Spleen (tissue), 11 donors: ENCODE results near the gene S100A7. TPM values are rescaled to one million over a fixed set of nuclear protein-coding genes. Genes with fewer than 3 reads are reported as not detected.
"Not testable (repeated sequence)": the region's sequence is repeated elsewhere in the genome, so short reads cannot be mapped to it uniquely, and the experiment has no call there.

Source experiments
- DNase-seq: peaks from one replicate; pipeline ENCODE4 v3.0.0-alpha.2; 2020
- H3K27ac ChIP-seq, 8 donors: fragments of 200-600 bp; sonication (generic) in 7 of 8; 1 replicate in 4 of 8; 2 replicates in 4 of 8; pipeline versions ENCODE4 v1.5.0 to v1.8.0; 2016 to 2021; ENCODE audit warnings: inconsistent platforms in 4 of 8, mild to moderate bottlenecking in 4 of 8, moderate library complexity in 1 of 8
- H3K27me3 ChIP-seq, 7 donors: fragments of 200-600 bp; sonication (generic) in 6 of 7; replicated peaks in 1 of 7; 1 replicate in 4 of 7; 2 replicates in 3 of 7; pipeline versions ENCODE4 v1.5.0 to v1.8.0; 2016 to 2021; ENCODE audit warnings: inconsistent platforms in 3 of 7, mild to moderate bottlenecking in 1 of 7
- H3K36me3 ChIP-seq, 6 donors: fragments of 200-600 bp; sonication (generic) in 5 of 6; 1 replicate in 4 of 6; 2 replicates in 2 of 6; pipeline versions ENCODE4 v1.5.0 to v1.8.0; 2016 to 2021; ENCODE audit warnings: inconsistent platforms in 2 of 6
- H3K4me1 ChIP-seq, 6 donors: fragments of 200-600 bp; sonication (generic) in 5 of 6; 1 replicate in 3 of 6; 2 replicates in 3 of 6; pipeline versions ENCODE4 v1.5.0 to v1.8.0; 2016 to 2021; ENCODE audit warnings: inconsistent platforms in 3 of 6
- H3K4me3 ChIP-seq, 8 donors: fragments of 200-600 bp; sonication (generic) in 7 of 8; 1 replicate in 4 of 8; 2 replicates in 4 of 8; pipeline versions ENCODE4 v1.5.0 to v1.8.0; 2016 to 2021; ENCODE audit warnings: inconsistent platforms in 4 of 8, mild to moderate bottlenecking in 4 of 8, moderate library complexity in 2 of 8
- H3K9me3 ChIP-seq, 8 donors: fragments of 200-600 bp; sonication (generic) in 7 of 8; 1 replicate in 4 of 8; 2 replicates in 4 of 8; pipeline versions ENCODE4 v1.5.0 to v1.8.0; 2016 to 2021; ENCODE audit warnings: inconsistent platforms in 4 of 8
- POLR2A ChIP-seq, 3 donors: fragments of 450-650 bp; IDR thresholded peaks; one replicate each; pipeline ENCODE4 v1.5.1; 2017; ENCODE audit warnings: antibody characterized with exemption in 3 of 3, mild to moderate bottlenecking in 1 of 3
- POLR2AphosphoS5 ChIP-seq, 3 donors: sonication (generic); formaldehyde crosslinking; IDR thresholded peaks; one replicate each; pipeline ENCODE4 v1.5.1; 2017; ENCODE audit warnings: antibody characterized with exemption in 3 of 3
- WGBS, 5 donors: extraction: QIAGEN DNeasy Blood & Tissue Kit in 3 of 5; methylation state at CpG; one replicate each; pipeline versions ENCODE4 v1.1.5 to v1.1.7; 2013 to 2018; 5-methylcytosine and 5-hydroxymethylcytosine counted together
- intact Hi-C: fragments of 100-400 bp; cut with DNase I; formaldehyde crosslinking; loops from one replicate; pipeline ENCODE4 v1.15.0; 2023; ENCODE audit warnings: low total_unique reads
- polyA plus RNA-seq, 3 donors: library from polyadenylated mRNA; stranded (reverse); fragments of 200-250 nt; gene quantifications; one replicate each; pipeline ENCODE4 v1.2.1, GENCODE V29; 2013
- total RNA-seq, 7 donors: library from RNA; depleted of rRNA in 3 of 7; stranded (reverse); fragments of >200 nt in 3 of 7; fragmentation: NEBNext Ultra II Directional in 4 of 7; extraction: Animal tissue kit (Norgen Biotek cat#: 25700) in 4 of 7; gene quantifications; one replicate each; pipeline versions ENCODE4 v1.1.0 to v1.2.1, GENCODE V29; 2016 to 2021
- TF ChIP-seq, protein P1 (sequence below), 11 experiments: fragments of 200-600 bp in 7 of 11; fragments of 450-650 bp in 4 of 11; sonication (generic) in 4 of 11; IDR thresholded peaks in 8 of 11; conservative IDR thresholded peaks in 3 of 11; 1 replicate in 7 of 11; 2 replicates in 4 of 11; pipeline versions ENCODE4 v1.4.0 to v1.8.0; 2016 to 2021; ENCODE audit warnings: antibody characterized with exemption in 11 of 11, inconsistent platforms in 4 of 11, mild to moderate bottlenecking in 1 of 11
- donor health status: healthy with polysubstance abuse.
- donor health status: DM: no; HTN: no; CAD: no; lungs with moderate emphysema.
- donor health status: DM: no; HTN: no; CAD: no.
- donor health status: Bipolar disorder and iron deficiency.
- donor health status: healthy.
- donor health status: DM: no; HTN: no; CAD: no.
- donor health status: DM: yes; HTN: yes; CAD: no.

S100A7 gene
- total and polyA plus RNA-seq, 10 donors: not detected

DNA sequence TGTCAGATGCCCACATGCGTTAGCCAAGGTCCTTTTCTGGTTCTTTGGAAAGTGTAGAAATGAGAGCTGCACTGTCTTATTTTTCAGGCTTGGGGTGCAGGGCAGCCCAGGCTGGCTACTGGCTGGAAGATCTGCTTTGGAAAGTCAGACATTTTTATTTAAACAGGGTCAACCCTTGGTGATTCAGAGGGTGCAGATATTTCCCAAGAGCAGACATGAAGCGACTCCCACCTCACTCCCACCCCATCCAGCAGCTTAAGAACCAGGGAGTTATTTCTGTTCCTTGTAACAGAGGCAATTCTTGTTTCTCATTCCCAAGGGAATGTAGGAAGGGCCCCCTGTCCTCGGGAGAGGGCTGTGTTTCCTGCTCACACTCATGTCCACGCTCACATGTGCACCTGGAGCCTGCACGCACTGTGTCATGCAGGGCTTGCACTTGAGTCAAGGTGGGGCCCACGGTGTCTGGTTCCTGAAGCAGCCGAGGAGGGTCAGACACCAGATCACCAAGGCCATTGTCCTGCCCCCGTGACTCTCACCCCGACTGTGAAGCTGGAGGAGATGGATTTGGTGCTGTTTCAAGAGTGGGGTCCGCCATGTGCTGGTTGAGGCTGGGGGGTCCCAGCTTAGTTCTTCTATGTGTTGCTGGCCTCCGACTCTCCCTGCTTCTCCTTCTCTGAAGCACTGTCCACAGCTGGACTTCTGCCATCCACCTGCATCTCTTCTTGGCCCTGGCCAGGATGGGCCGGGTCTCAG lies 43.1 kb downstream of the S100A7 start:
- H3K4me1 ChIP-seq: no peaks in the 10 kb centered on the region
- H3K27ac ChIP-seq: no peak overlapping the region
- WGBS, 5 donors: 73 to 86% (median 77%) methylated on average over 10 to 12 of the region's 12 CpGs
- H3K27me3 ChIP-seq: peaks cover 0 to 42% (median 0%) of the 10 kb centered on the region in 7 donors
- DNase-seq: no peak
- intact Hi-C loops: no loop called here
- no peak overlapping the region for H3K4me3 ChIP-seq
- no peaks in the 10 kb centered on the region for H3K36me3 ChIP-seq
- H3K9me3 ChIP-seq: peaks cover 0 to 5% (median 0%) of the 10 kb centered on the region in 8 donors
- TF ChIP-seq POLR2A (IDR thresholded peaks at IDR 0.05): no peak
- TF ChIP-seq POLR2AphosphoS5 (IDR thresholded peaks at IDR 0.05): no peak
- TF ChIP-seq, protein P1, sequence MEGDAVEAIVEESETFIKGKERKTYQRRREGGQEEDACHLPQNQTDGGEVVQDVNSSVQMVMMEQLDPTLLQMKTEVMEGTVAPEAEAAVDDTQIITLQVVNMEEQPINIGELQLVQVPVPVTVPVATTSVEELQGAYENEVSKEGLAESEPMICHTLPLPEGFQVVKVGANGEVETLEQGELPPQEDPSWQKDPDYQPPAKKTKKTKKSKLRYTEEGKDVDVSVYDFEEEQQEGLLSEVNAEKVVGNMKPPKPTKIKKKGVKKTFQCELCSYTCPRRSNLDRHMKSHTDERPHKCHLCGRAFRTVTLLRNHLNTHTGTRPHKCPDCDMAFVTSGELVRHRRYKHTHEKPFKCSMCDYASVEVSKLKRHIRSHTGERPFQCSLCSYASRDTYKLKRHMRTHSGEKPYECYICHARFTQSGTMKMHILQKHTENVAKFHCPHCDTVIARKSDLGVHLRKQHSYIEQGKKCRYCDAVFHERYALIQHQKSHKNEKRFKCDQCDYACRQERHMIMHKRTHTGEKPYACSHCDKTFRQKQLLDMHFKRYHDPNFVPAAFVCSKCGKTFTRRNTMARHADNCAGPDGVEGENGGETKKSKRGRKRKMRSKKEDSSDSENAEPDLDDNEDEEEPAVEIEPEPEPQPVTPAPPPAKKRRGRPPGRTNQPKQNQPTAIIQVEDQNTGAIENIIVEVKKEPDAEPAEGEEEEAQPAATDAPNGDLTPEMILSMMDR (IDR thresholded peaks at IDR 0.05 in 8 of 11, conservative IDR thresholded peaks at IDR 0.05 in 3 of 11): no peak

DNA sequence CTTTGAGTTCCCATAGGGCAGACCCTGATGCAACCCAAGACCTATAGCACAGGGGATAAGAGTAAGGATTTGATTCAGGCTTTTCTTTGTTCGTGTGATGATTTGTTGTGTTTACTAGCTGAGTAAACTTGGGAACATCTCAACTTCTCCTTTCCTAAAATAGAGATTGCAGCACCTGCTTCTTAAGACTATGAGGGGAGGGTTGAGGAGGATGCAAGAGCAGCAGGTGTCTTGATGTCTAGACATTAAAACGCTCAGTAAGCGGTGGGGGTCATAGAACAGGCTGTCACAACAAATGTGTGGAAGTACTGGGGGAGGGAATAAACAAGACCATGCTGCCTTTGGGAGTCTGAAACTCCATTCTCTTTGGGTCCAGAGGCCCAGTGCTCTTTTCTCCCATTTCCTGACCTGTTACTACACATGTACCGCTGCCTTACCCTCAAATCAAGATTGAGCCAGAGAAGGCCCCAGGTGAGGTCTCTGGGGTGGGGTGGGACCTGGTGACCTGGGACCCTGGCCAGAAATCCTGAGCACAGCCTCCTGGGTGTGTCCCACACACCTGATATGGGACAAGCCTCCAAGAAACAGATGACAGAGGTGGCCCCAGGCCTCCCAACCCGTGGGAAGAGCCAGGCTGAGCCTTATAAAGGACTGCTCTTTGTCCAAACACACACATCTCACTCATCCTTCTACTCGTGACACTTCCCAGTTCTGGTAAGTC lies 44.4 kb downstream of the S100A7 start, which contains the start of gene S100A7A:
S100A7A (plus strand) TSS at position 671 of the 721 bp plus-strand sequence. CDS start 1,563 bp downstream, outside the sequence.
- Histone ChIP-seq H3K27me3 (peaks cover 0 to 37% (median 0%) of the 10 kb centered on the region in 7 donors), H3K4me3 (no peak within 1 kb of the TSS), H3K27ac (no peak within 1 kb of the TSS), H3K4me1 (no peaks in the 10 kb centered on the region), H3K9me3 (peaks cover 0 to 10% (median 3%) of the 10 kb centered on the region in 8 donors), H3K36me3 (no peaks in the 10 kb centered on the region)
- no peak for DNase-seq
- TF ChIP-seq POLR2AphosphoS5 (IDR thresholded peaks at IDR 0.05) (no peak), POLR2A (IDR thresholded peaks at IDR 0.05) (no peak)
- TF ChIP-seq, protein P1 (IDR thresholded peaks at IDR 0.05 in 8 of 11, conservative IDR thresholded peaks at IDR 0.05 in 3 of 11): no peak
- intact Hi-C loops: no loop called here
- WGBS, 5 donors: 60 to 73% (median 69%) methylated on average over 6 of the region's 6 CpGs

DNA sequence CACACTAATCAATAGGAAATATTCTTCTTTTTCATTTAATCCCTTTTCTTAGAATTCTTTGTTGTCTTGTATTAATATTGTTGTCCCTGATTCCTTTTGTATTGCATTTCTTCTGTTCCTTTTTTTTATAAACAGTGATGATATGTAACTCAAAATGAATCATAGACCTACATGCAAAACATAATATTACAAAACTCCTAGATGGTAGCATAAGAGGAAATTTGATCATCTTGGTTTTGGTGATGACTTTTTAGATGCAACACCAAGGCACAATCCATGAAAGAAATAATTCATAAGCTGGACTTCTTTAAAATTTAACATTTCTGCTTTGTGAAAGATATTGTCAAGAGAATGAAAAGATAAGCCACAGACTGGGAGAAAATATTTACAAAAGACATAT lies 46.5 kb downstream of the S100A7 start:
- H3K4me1 ChIP-seq, H3K36me3 ChIP-seq, intact Hi-C loops, DNase-seq, H3K27ac ChIP-seq, H3K4me3 ChIP-seq: not testable (repeated sequence)
- peaks cover 0 to 10% (median 3%) of the 10 kb centered on the region in 8 donors for H3K9me3 ChIP-seq
- H3K27me3 ChIP-seq: peaks cover 0 to 16% (median 0%) of the 10 kb centered on the region in 7 donors

Other genes with a start within 250 kb of the S100A7 start
- not detected for gene PRR9, start 243.1 kb downstream of the S100A7 start, total RNA-seq
- gene PRR9, start 243.1 kb downstream of the S100A7 start, polyA plus RNA-seq: not detected
- not detected for gene LORICRIN, start 201.0 kb downstream of the S100A7 start, total RNA-seq
- gene LORICRIN, start 201.0 kb downstream of the S100A7 start, polyA plus RNA-seq: under 1 TPM; 0.38 to 0.83 (median 0.53) TPM
- gene PGLYRP3, start 147.7 kb downstream of the S100A7 start, total RNA-seq: not detected
- not detected for gene PGLYRP3, start 147.7 kb downstream of the S100A7 start, polyA plus RNA-seq
- not detected for gene PGLYRP4, start 111.8 kb downstream of the S100A7 start, total RNA-seq
- gene PGLYRP4, start 111.8 kb downstream of the S100A7 start, polyA plus RNA-seq: under 1 TPM in 1 of 3 donors, not detected in 2; 0.18 TPM
- gene S100A9, start 102.8 kb downstream of the S100A7 start, total RNA-seq: 1,000 to 10,000 TPM in 6 of 7 donors, 100 to 1,000 TPM in 1; 961 to 6,984 (median 2,755) TPM
- 1,000 to 10,000 TPM in 2 of 3 donors, 100 to 1,000 TPM in 1; 947 to 4,509 (median 1,446) TPM for gene S100A9, start 102.8 kb downstream of the S100A7 start, polyA plus RNA-seq
- gene S100A12, start 85.0 kb downstream of the S100A7 start, total RNA-seq: 1,000 to 10,000 TPM in 1 of 7 donors, 100 to 1,000 TPM in 6; 138 to 1,354 (median 270) TPM
- gene S100A12, start 85.0 kb downstream of the S100A7 start, polyA plus RNA-seq: 100 to 1,000 TPM; 126 to 567 (median 139) TPM
- 1,000 to 10,000 TPM in 6 of 7 donors, 100 to 1,000 TPM in 1; 983 to 7,676 (median 1,629) TPM for gene S100A8, start 69.6 kb downstream of the S100A7 start, total RNA-seq
- gene S100A8, start 69.6 kb downstream of the S100A7 start, polyA plus RNA-seq: 1,000 to 10,000 TPM in 2 of 3 donors, 100 to 1,000 TPM in 1; 756 to 2,335 (median 1,287) TPM
- gene S100A7A, start 44.1 kb downstream of the S100A7 start, total RNA-seq: not detected
- gene S100A7A, start 44.1 kb downstream of the S100A7 start, polyA plus RNA-seq: not detected
- gene S100A6, start 75.3 kb upstream of the S100A7 start, total RNA-seq: 100 to 1,000 TPM; 121 to 403 (median 193) TPM
- gene S100A6, start 75.3 kb upstream of the S100A7 start, polyA plus RNA-seq: 100 to 1,000 TPM; 578 to 779 (median 653) TPM
- gene S100A5, start 80.3 kb upstream of the S100A7 start, total RNA-seq: 1 to 10 TPM in 1 of 7 donors, not detected in 6; 2.8 TPM
- gene S100A5, start 80.3 kb upstream of the S100A7 start, polyA plus RNA-seq: under 1 TPM in 2 of 3 donors, not detected in 1; 0.32 to 0.46 TPM
- 100 to 1,000 TPM; 161 to 521 (median 309) TPM for gene S100A4, start 85.2 kb upstream of the S100A7 start, total RNA-seq
- 100 to 1,000 TPM; 309 to 755 (median 572) TPM for gene S100A4, start 85.2 kb upstream of the S100A7 start, polyA plus RNA-seq
- gene S100A3, start 88.6 kb upstream of the S100A7 start, total RNA-seq: 1 to 10 TPM in 2 of 7 donors, under 1 TPM in 1, not detected in 4; 0.44 to 1.3 (median 1.0) TPM
- 1 to 10 TPM; 1.1 to 2.6 (median 2.2) TPM for gene S100A3, start 88.6 kb upstream of the S100A7 start, polyA plus RNA-seq
- under 1 TPM in 2 of 7 donors, not detected in 5; 0.60 to 0.97 TPM for gene S100A2, start 105.2 kb upstream of the S100A7 start, total RNA-seq
- 1 to 10 TPM in 2 of 3 donors, under 1 TPM in 1; 0.61 to 5.2 (median 2.8) TPM for gene S100A2, start 105.2 kb upstream of the S100A7 start, polyA plus RNA-seq
- gene S100A16, start 152.5 kb upstream of the S100A7 start, total RNA-seq: 100 to 1,000 TPM in 3 of 7 donors, 10 to 100 TPM in 4; 78.0 to 111 (median 97.0) TPM
- gene S100A16, start 152.5 kb upstream of the S100A7 start, polyA plus RNA-seq: 100 to 1,000 TPM in 1 of 3 donors, 10 to 100 TPM in 2; 52.0 to 101 (median 68.2) TPM
- gene S100A14, start 155.7 kb upstream of the S100A7 start, total RNA-seq: 1 to 10 TPM in 1 of 7 donors, under 1 TPM in 3, not detected in 3; 0.28 to 1.0 (median 0.75) TPM
- 1 to 10 TPM; 1.2 to 3.0 (median 2.0) TPM for gene S100A14, start 155.7 kb upstream of the S100A7 start, polyA plus RNA-seq
- 100 to 1,000 TPM in 1 of 7 donors, 10 to 100 TPM in 6; 48.8 to 103 (median 72.4) TPM for gene S100A13, start 166.9 kb upstream of the S100A7 start, total RNA-seq
- 100 to 1,000 TPM; 118 to 146 (median 143) TPM for gene S100A13, start 166.9 kb upstream of the S100A7 start, polyA plus RNA-seq
- gene S100A1, start 167.8 kb upstream of the S100A7 start, total RNA-seq: 1 to 10 TPM in 1 of 7 donors, not detected in 6; 2.6 TPM
- 10 to 100 TPM in 1 of 3 donors, 1 to 10 TPM in 2; 1.7 to 39.7 (median 8.2) TPM for gene S100A1, start 167.8 kb upstream of the S100A7 start, polyA plus RNA-seq
- 100 to 1,000 TPM in 2 of 7 donors, 10 to 100 TPM in 5; 70.7 to 108 (median 86.3) TPM for gene CHTOP, start 173.4 kb upstream of the S100A7 start, total RNA-seq
- 10 to 100 TPM; 58.1 to 84.1 (median 73.1) TPM for gene CHTOP, start 173.4 kb upstream of the S100A7 start, polyA plus RNA-seq
- gene SNAPIN, start 198.1 kb upstream of the S100A7 start, total RNA-seq: 10 to 100 TPM; 26.3 to 60.7 (median 33.5) TPM
- 10 to 100 TPM; 37.1 to 50.3 (median 44.9) TPM for gene SNAPIN, start 198.1 kb upstream of the S100A7 start, polyA plus RNA-seq
- 100 to 1,000 TPM in 1 of 7 donors, 10 to 100 TPM in 6; 80.9 to 105 (median 85.0) TPM for gene ILF2, start 210.3 kb upstream of the S100A7 start, total RNA-seq
- gene ILF2, start 210.3 kb upstream of the S100A7 start, polyA plus RNA-seq: 10 to 100 TPM; 54.9 to 90.3 (median 82.4) TPM
- gene NPR1, start 218.0 kb upstream of the S100A7 start, total RNA-seq: 1 to 10 TPM in 6 of 7 donors, under 1 TPM in 1; 0.83 to 5.1 (median 2.5) TPM
- 1 to 10 TPM; 2.1 to 3.6 (median 3.4) TPM for gene NPR1, start 218.0 kb upstream of the S100A7 start, polyA plus RNA-seq